HG03460 (cell line): Measurements from ENCODE around the gene RILP.

Experiments
- ATAC-seq: cut with Tn5 transposase; IDR thresholded peaks from one replicate; pipeline ENCODE4 v1.9.1; 2021; ENCODE audit not compliant: unreplicated experiment

Gene RILP

DNA sequence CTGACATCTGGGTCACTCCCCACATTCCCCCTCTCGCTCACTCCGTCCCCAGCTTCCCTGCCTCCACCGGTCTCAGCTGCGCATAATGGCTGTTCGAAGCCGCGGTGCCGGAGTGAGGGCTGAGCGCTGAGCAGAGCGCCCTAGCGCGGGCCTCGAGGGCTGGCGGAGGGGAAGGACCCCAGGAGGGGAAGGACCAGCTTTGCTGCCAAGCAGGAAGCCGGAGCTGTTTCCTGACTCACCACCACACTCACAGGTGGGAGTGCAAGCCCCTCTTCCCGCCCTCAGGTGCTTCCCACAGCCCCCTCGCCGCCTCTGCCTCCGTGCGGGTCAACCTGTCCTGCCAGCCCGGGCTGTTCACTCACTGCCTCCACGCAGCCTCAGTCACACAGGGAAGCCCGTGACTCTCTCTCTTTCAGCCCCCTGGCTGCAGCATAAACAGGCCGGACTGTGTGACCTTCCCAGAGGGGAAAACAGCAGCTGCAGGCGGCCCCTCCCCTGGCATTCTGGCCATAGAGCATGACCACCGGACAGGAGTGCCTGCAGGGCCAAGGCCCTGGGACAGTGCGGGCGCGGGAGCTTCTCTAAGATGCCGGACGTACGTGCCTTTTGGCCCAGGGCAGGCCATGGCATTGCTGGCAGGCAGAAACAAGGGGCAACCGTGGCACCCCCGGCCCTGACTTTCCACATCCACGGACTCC is 44.7 kb downstream of the RILP start:
- ATAC-seq, result no peak

GRCh38 chr17:1601571-1601970 is 48.1 kb downstream of the RILP start:
- ATAC-seq, result no peak

DNA sequence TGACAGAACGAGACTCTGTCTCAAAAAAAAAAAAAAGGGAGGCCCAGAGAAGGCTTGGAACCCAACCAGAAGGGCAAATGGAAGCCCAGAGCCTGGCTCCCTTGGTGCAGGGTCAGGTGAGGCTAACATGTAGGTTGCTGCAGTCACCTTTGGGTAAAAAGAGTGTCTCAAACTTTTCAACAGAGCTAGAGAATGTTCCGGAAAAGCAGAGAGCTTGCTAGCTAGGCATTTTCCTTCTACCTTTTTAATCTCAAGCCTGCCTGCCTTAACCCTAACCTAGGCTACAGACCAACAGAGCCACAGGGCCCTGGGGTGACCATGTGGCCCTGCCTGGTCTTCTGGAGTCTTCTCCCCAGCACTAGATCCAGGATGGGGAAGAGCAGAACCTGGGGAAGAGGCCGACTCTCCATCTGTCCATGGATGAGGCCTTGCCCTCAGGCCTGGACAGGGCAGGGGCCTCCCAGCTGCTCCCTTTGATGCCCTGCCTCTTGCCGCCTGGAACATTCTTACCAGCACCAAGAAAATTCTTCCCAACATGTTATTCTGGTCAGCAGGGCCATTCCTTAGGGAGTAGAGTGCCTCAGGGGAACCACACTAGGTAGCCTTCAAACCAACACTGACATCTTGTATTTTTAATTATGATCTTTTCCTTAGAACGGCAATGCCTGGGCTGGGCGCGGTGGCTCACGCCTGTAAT is 51.1 kb downstream of the RILP start:
- no peak for ATAC-seq

DNA sequence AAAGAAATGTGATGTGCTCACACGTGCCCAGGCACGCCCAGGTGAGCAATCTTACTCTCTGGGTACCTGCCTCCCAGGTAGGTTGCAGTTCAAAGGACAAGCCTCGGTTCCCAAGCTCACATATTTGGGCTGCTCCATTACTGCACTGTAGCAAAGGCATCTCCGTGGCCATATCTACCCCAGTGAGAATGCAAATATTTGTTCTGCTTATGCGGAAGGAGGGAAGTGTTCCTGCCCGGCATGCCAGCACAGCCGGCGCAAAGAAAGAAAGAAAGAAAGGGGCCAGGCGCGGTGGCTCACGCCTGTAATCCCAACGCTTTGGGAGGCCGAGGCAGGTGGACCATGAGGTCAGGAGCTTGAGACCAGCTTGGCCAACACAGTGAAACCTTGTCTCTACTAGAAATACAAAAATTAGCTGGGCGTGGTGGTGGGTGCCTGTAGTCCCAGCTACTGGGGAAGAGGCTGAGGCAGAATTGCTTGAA is 51.8 kb downstream of the RILP start:
- ATAC-seq, result no peak
